BJ (cell line): ENCODE results near the gene TRIM9. TPM values are rescaled to one million over a fixed set of nuclear protein-coding genes. Genes with fewer than 3 reads are reported as not detected.

Experiments used
- CTCF ChIA-PET: fragments of 350-600 bp; formaldehyde crosslinking; extraction: SDS; loops from one replicate; lab custom pipeline; 2021; ENCODE audit warnings: antibody characterized with exemption, inconsistent platforms; lab: Yijun Ruan, JAX
- POLR2A ChIA-PET: fragments of 300-600 bp; sonication (Branson Sonifier 250); formaldehyde crosslinking; extraction: SDS; loops from one replicate; lab custom pipeline; 2021; ENCODE audit warnings: antibody characterized with exemption; lab: Charles Lee
- DNase-seq: peaks from one replicate; pipeline ENCODE4 v3.0.0-alpha.2; 2011; ENCODE audit warnings: low read depth
- H3K27me3 ChIP-seq: 2 replicates; pipeline ENCODE4 v1.6.0; 2011; ENCODE audit warnings: low read length; ENCODE audit not compliant: control insufficient read depth, insufficient read depth
- H3K36me3 ChIP-seq: 2 replicates; pipeline ENCODE4 v1.5.1; 2011; ENCODE audit warnings: low read length; ENCODE audit not compliant: control insufficient read depth, insufficient read depth
- H3K4me3 ChIP-seq: 2 replicates; pipeline ENCODE4 v1.5.1; 2011; ENCODE audit warnings: low read depth, mild to moderate bottlenecking, control low read depth, low read length
- CTCF ChIP-seq: IDR thresholded peaks from 2 replicates; pipeline ENCODE4 v1.5.1; 2011; ENCODE audit warnings: low read depth, mild to moderate bottlenecking, control low read depth, inconsistent platforms, low read length, moderate library complexity; ENCODE audit not compliant: insufficient read depth
- polyA plus RNA-seq: library from polyadenylated mRNA; depleted of rRNA; stranded (reverse); fragments of >200 nt; gene quantifications from 2 replicates; pipeline ENCODE4 v1.2.3, GENCODE V29; 2011; rRNA removed

The TRIM9 gene
- polyA plus RNA-seq, 1 experiment, result 0.02 TPM

GRCh38 chr14:50932156-50932555 is 162.7 kb downstream of the TRIM9 start:
- no peak for TF ChIP-seq CTCF
- Histone ChIP-seq H3K27me3 (no peaks in the 10 kb centered on the region), H3K36me3 (0 out of 2 replicates have a peak, but pooled peaks cover 2% of the 10 kb centered on the region), H3K4me3 (no peak overlapping the region)
- POLR2A ChIA-PET, result no interaction called here
- CTCF ChIA-PET, result no interaction called here
- no peak for DNase-seq

GRCh38 chr14:50931559-50931958 is 163.3 kb downstream of the TRIM9 start:
- ChIA-PET POLR2A (no interaction called here), CTCF (no interaction called here)
- Histone ChIP-seq H3K4me3 (no peak overlapping the region), H3K36me3 (0 out of 2 replicates have a peak, but pooled peaks cover 2% of the 10 kb centered on the region), H3K27me3 (no peaks in the 10 kb centered on the region)
- TF ChIP-seq CTCF, result no peak
- no peak for DNase-seq

DNA sequence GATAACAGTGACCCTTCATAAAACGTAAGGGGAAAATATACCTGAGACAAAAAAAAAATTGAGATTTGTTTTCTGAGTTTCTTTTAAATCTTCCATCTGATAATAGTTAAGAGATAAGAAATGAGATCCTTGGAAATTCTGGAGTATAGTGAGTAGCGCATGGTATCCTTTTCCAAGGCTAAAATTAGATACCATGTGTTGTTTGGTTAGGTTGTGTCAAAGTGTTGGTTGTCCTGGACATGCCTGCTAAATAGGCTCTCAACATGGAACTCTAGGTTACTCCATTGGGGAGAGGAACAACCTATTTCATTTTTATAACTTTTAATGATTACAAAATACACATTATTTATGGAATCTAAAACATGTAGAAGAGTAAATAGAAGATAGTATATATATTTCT is 165.4 kb downstream of the TRIM9 start:
- Histone ChIP-seq H3K27me3 (no peaks in the 10 kb centered on the region), H3K4me3 (no peak overlapping the region), H3K36me3 (peaks cover 2% of the 10 kb centered on the region; the same call in 1 of the 2 replicates)
- CTCF ChIA-PET, result no interaction called here
- no peak for TF ChIP-seq CTCF
- POLR2A ChIA-PET, result no interaction called here
- no peak for DNase-seq

- peak; percentile 48 for DNase-seq
- POLR2A ChIA-PET, result no interaction called here
- TF ChIP-seq CTCF, result no peak
These were observed 166.8 kb downstream of the TRIM9 start for GRCh38 chr14:50928002-50928635.

DNA sequence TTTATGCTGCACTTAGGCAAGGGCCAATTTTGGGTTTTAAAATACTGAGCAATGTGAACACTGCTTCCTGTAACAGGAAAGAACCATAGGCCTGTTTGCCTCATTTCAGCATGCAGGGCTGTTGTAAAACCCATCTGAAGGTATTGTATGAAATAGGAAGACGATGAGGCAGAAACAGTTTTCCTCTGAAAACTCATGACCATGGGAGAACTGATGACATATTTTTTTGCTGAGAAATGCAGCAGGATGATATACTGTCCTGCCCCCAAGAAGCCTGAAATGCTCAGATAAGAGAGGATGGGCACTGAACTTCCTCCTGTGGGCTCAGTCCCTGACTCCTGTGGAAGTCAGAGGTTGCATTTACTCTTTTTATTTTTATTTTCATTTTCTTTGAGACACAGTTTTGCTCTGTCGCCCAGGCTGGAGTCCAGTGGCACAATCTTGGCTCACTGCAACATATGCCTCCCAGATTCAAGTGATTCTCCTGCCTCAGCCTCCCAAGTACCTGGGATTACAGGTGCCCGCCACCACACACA is 168.0 kb downstream of the TRIM9 start:
- ChIA-PET POLR2A (no interaction called here), CTCF (no interaction called here)
- Histone ChIP-seq H3K27me3 (no peaks in the 10 kb centered on the region), H3K4me3 (no peak overlapping the region), H3K36me3 (peaks cover 2% of the 10 kb centered on the region; the same call in 1 of the 2 replicates)
- no peak for DNase-seq
- no peak for TF ChIP-seq CTCF

More at GRCh38 chr14:50928002-50928635, 166.8 kb downstream of the TRIM9 start:
- no peak overlapping the region for H3K4me3 ChIP-seq
- H3K27me3 ChIP-seq, result no peaks in the 10 kb centered on the region
- CTCF ChIA-PET, result no interaction called here
- H3K36me3 ChIP-seq, result peaks cover 2% of the 10 kb centered on the region; the same call in 1 of the 2 replicates

Other genes starting within 250 kb of the TRIM9 start
- not detected in 2 replicates for gene ABHD12B, start 223.1 kb downstream of the TRIM9 start, polyA plus RNA-seq
- 36.0 and 36.4 TPM in 2 replicates for gene PYGL, start 150.6 kb downstream of the TRIM9 start, polyA plus RNA-seq
- 10.4 and 17.9 TPM in 2 replicates for gene TMX1, start 145.1 kb upstream of the TRIM9 start, polyA plus RNA-seq